ENCODE results near the gene SLC35B3. TPM values are rescaled to one million over a fixed set of nuclear protein-coding genes. Genes with fewer than 3 reads are reported as not detected.

The SLC35B3 gene
- 11.8 and 22.3 TPM in 2 replicates for total RNA-seq

DNA sequence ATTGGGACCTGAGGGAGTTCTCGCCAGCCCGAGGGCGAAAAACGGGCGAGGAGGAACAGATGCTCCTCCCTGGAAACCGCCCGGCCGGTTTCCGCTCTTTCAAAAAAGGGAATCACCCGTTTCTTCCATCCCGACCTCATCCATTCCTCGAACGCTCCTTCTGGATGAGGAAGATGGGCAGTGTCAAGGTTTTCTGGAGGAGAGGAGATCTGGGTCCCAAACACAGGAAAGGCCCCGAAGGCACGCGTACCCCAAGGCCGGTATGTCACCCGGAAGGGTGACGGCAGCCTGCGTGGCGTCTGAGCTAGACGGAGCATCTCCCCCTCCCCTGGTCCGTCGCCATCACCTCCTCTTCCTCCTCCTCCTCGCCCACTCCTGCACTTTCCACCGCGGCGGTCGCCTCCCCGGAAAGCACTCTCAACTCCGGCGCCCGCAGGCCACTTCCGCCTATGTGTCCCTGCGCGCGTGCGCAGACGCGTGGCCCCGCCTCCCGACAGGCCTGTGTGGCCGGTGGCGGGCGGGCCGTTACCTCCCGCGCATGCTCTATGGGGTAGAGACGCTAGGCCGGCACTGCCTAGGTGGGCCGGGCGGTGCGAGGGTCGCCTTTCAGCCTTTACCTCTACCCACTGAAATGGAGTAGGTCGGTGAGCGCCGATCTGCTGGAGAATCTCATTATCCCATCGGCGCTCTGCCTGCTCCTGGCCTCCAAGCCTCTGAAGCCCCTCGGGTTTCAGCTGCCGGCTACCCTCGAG, at the start of gene SLC35B3:
SLC35B3 (minus strand) TSS at position 453 of the 752 bp plus-strand sequence.

